H7 (cell line): ENCODE data around the gene WNT7B. TPM values are rescaled to one million over a fixed set of nuclear protein-coding genes. Genes with fewer than 3 reads are reported as not detected.
"Not testable (repeated sequence)": the region's sequence is repeated elsewhere in the genome, so short reads cannot be mapped to it uniquely, and the experiment has no call there.

Experiments used
- DNase-seq: peaks from one replicate; pipeline ENCODE4 v3.0.0; 2012
- H3K27me3 ChIP-seq: 2 replicates; pipeline ENCODE4 v1.6.0; 2011; ENCODE audit warnings: mild to moderate bottlenecking, low read length; ENCODE audit not compliant: control insufficient read depth, insufficient read depth
- H3K36me3 ChIP-seq: replicated peaks from 2 replicates; pipeline ENCODE4 v1.5.1; 2011; ENCODE audit warnings: low read length; ENCODE audit not compliant: control insufficient read depth, insufficient read depth
- H3K4me3 ChIP-seq: 2 replicates; pipeline ENCODE4 v1.5.1; 2011; ENCODE audit warnings: low read depth, mild to moderate bottlenecking, control low read depth, low read length, moderate library complexity; ENCODE audit not compliant: insufficient read depth
- total RNA-seq: library from RNA; depleted of rRNA; stranded (reverse); fragments of >200 nt; shearing (Covaris generic); gene quantifications from 2 replicates; pipeline ENCODE4 v1.2.3, GENCODE V29; 2014

WNT7B gene
- total RNA-seq, 1 experiment from 2014 or later, result 0.10 TPM

- H3K4me3 ChIP-seq, result no peak overlapping the region
- peak; percentile 59 for DNase-seq
- H3K36me3 ChIP-seq, result no peaks in the 10 kb centered on the region
- H3K27me3 ChIP-seq, result no peaks in the 10 kb centered on the region
Measured at GRCh38 chr22:46011627-46012181, 34.7 kb upstream of the WNT7B start.

GRCh38 chr22:46010951-46011626 is 34.1 kb upstream of the WNT7B start:
- no peaks in the 10 kb centered on the region for H3K27me3 ChIP-seq
- no peaks in the 10 kb centered on the region for H3K36me3 ChIP-seq
- no peak overlapping the region for H3K4me3 ChIP-seq
- peak; percentile 50 for DNase-seq

- Histone ChIP-seq H3K27me3 (no peaks in the 10 kb centered on the region), H3K4me3 (no peak overlapping the region), H3K36me3 (no peaks in the 10 kb centered on the region)
- no peak for DNase-seq
Measured at GRCh38 chr22:46010207-46010867, 33.4 kb upstream of the WNT7B start.

GRCh38 chr22:46009730-46010129 is 32.8 kb upstream of the WNT7B start:
- Histone ChIP-seq H3K4me3 (no peak overlapping the region), H3K27me3 (no peaks in the 10 kb centered on the region), H3K36me3 (no peaks in the 10 kb centered on the region)
- DNase-seq, result no peak

GRCh38 chr22:46008836-46009596 is 32.1 kb upstream of the WNT7B start:
- no peak for DNase-seq
- Histone ChIP-seq H3K36me3 (no peaks in the 10 kb centered on the region), H3K27me3 (no peaks in the 10 kb centered on the region), H3K4me3 (no peak overlapping the region)

- DNase-seq, result no peak
- H3K4me3 ChIP-seq, result no peak overlapping the region
- H3K27me3 ChIP-seq, result no peaks in the 10 kb centered on the region
- H3K36me3 ChIP-seq, result no peaks in the 10 kb centered on the region
Measured at GRCh38 chr22:46008291-46008690, 31.3 kb upstream of the WNT7B start.

GRCh38 chr22:46007848-46008261 is 30.9 kb upstream of the WNT7B start:
- Histone ChIP-seq H3K4me3 (no peak overlapping the region), H3K27me3 (no peaks in the 10 kb centered on the region), H3K36me3 (no peaks in the 10 kb centered on the region)
- DNase-seq, result peak; percentile 67

GRCh38 chr22:46007003-46007847 is 30.3 kb upstream of the WNT7B start:
- Histone ChIP-seq H3K4me3 (no peak overlapping the region), H3K27me3 (no peaks in the 10 kb centered on the region), H3K36me3 (no peaks in the 10 kb centered on the region)
- DNase-seq, result peak; percentile 67

GRCh38 chr22:46006379-46007002 is 29.5 kb upstream of the WNT7B start:
- H3K27me3 ChIP-seq, result no peaks in the 10 kb centered on the region
- no peaks in the 10 kb centered on the region for H3K36me3 ChIP-seq
- H3K4me3 ChIP-seq, result no peak overlapping the region
- peak; percentile 98 for DNase-seq

- DNase-seq, H3K4me3 ChIP-seq, H3K36me3 ChIP-seq, H3K27me3 ChIP-seq: not testable (repeated sequence)
Measured at GRCh38 chr22:46005116-46005705, 28.2 kb upstream of the WNT7B start.

- Histone ChIP-seq H3K36me3 (no peaks in the 10 kb centered on the region), H3K27me3 (no peaks in the 10 kb centered on the region), H3K4me3 (no peak overlapping the region)
- no peak for DNase-seq
Measured at GRCh38 chr22:46004105-46004866, 27.3 kb upstream of the WNT7B start.

GRCh38 chr22:46003271-46004091 is 26.5 kb upstream of the WNT7B start:
- Histone ChIP-seq H3K27me3 (no peaks in the 10 kb centered on the region), H3K4me3 (no peak overlapping the region), H3K36me3 (no peaks in the 10 kb centered on the region)
- DNase-seq, result no peak
